H1 (cell line): ENCODE measurements around the gene ENTPD8. TPM values are rescaled to one million over a fixed set of nuclear protein-coding genes. Genes with fewer than 3 reads are reported as not detected.

Source experiments
- CTCF ChIA-PET: fragments of 300-600 bp; sonication (Branson Sonifier 250); formaldehyde crosslinking; loops from one replicate; lab custom pipeline; 2021; ENCODE audit not compliant: partially characterized antibody; lab: Charles Lee
- POLR2A ChIA-PET: fragments of 300-600 bp; sonication (Branson Sonifier 250); formaldehyde crosslinking; loops from one replicate; lab custom pipeline; 2021; ENCODE audit warnings: inconsistent platforms; ENCODE audit not compliant: partially characterized antibody; lab: Charles Lee
- DNase-seq, 2 experiments: peaks; one replicate each; pipeline versions ENCODE4 v3.0.0 to v3.0.0-alpha.2; 2010 to 2022; ENCODE audit warnings: low spot score in 2 of 2, low read depth in 1 of 2, mixed read lengths in 1 of 2
- FAIRE-seq: peaks from 2 replicates; lab custom pipeline; 2011; peaks lifted over from hg19 to GRCh38; lab: Jason Lieb, UNC
- H2AFZ ChIP-seq: 2 replicates; pipeline ENCODE4 v1.8.1; 2012; ENCODE audit warnings: low read length, inconsistent platforms
- H2AK5ac ChIP-seq: 2 replicates; pipeline ENCODE4 v1.6.1; 2013; ENCODE audit warnings: low read depth, low read length
- H2BK120ac ChIP-seq: replicated peaks from 2 replicates; pipeline ENCODE3; 2013; ENCODE audit warnings: low read depth, low read length, inconsistent platforms
- H2BK12ac ChIP-seq: 2 replicates; pipeline ENCODE4 v1.6.1; 2013; ENCODE audit warnings: low read depth, low read length
- H2BK15ac ChIP-seq: 2 replicates; pipeline ENCODE4 v1.6.1; 2013; ENCODE audit warnings: low read length
- H2BK20ac ChIP-seq: 2 replicates; pipeline ENCODE4 v1.6.1; 2013; ENCODE audit warnings: low read length
- H2BK5ac ChIP-seq: 2 replicates; pipeline ENCODE4 v1.6.1; 2013; ENCODE audit warnings: low read depth, low read length
- H3K14ac ChIP-seq: 2 replicates; pipeline ENCODE4 v1.6.1; 2013; ENCODE audit warnings: inconsistent platforms; ENCODE audit not compliant: insufficient read length
- H3K18ac ChIP-seq: 2 replicates; pipeline ENCODE4 v1.6.1; 2013; ENCODE audit warnings: low read length; ENCODE audit errors: extremely low read depth
- H3K23ac ChIP-seq: 2 replicates; pipeline ENCODE4 v1.6.1; 2013; ENCODE audit warnings: inconsistent platforms; ENCODE audit not compliant: insufficient read length
- H3K23me2 ChIP-seq: 2 replicates; pipeline ENCODE4 v1.6.1; 2013; ENCODE audit warnings: low read depth, low read length
- H3K27ac ChIP-seq: 2 replicates; pipeline ENCODE4 v1.6.1; 2011; ENCODE audit warnings: low read depth, low read length, inconsistent platforms
- H3K27me3 ChIP-seq, 4 experiments: replicated peaks in 1 of 4; 1 replicate in 1 of 4; 2 replicates in 3 of 4; pipeline versions ENCODE4 v1.6.1 to v1.8.1; 2011 to 2013; ENCODE audit warnings: low read length in 3 of 4, mild to moderate bottlenecking in 3 of 4, inconsistent platforms in 2 of 4, mixed read lengths in 2 of 4, moderate library complexity in 1 of 4; ENCODE audit not compliant: control insufficient read depth in 3 of 4, insufficient read depth in 3 of 4; ENCODE audit errors: extremely low read depth in 1 of 4
- H3K36me3 ChIP-seq, 4 experiments: 2 replicates each; pipeline versions ENCODE4 v1.6.1 to v1.8.1; 2011 to 2013; ENCODE audit warnings: mild to moderate bottlenecking in 4 of 4, low read length in 3 of 4, moderate library complexity in 2 of 4, control low read depth in 1 of 4, inconsistent platforms in 1 of 4; ENCODE audit not compliant: insufficient read depth in 4 of 4, control insufficient read depth in 2 of 4
- H3K4ac ChIP-seq: replicated peaks from 2 replicates; pipeline ENCODE3; 2013; ENCODE audit warnings: low read length, low read depth, mixed read lengths, inconsistent platforms; ENCODE audit not compliant: insufficient read length
- H3K4me1 ChIP-seq, 4 experiments: replicated peaks in 1 of 4; 1 replicate in 1 of 4; 2 replicates in 3 of 4; pipeline versions ENCODE4 v1.6.1 to v1.8.1; 2011 to 2013; ENCODE audit warnings: low read length in 3 of 4, inconsistent platforms in 2 of 4, mixed read lengths in 1 of 4; ENCODE audit not compliant: insufficient read depth in 4 of 4, control insufficient read depth in 3 of 4
- H3K4me2 ChIP-seq, 2 experiments: 2 replicates each; pipeline versions ENCODE4 v1.6.1 to v1.8.1; 2011 to 2013; ENCODE audit warnings: low read depth in 2 of 2, low read length in 2 of 2, control low read depth in 1 of 2, inconsistent platforms in 1 of 2, mild to moderate bottlenecking in 1 of 2; ENCODE audit not compliant: insufficient read depth in 1 of 2
- H3K4me3 ChIP-seq, 4 experiments: fragments of 200-600, 300-600 bp in 1 of 4; sonication (generic), shearing (Covaris generic), sonication (Bioruptor Twin) in 1 of 4; 2 replicates each; pipeline versions ENCODE4 v1.5.1 to v1.8.1; 2011 to 2016; ENCODE audit warnings: low read length in 4 of 4, low read depth in 3 of 4, control low read depth in 2 of 4, inconsistent platforms in 2 of 4, mild to moderate bottlenecking in 2 of 4, mixed read lengths in 1 of 4, moderate library complexity in 1 of 4; ENCODE audit not compliant: insufficient read depth in 2 of 4; ENCODE audit errors: extremely low read depth in 1 of 4
- H3K56ac ChIP-seq: replicated peaks from 2 replicates; pipeline ENCODE3; 2013; ENCODE audit warnings: low read depth, mild to moderate bottlenecking, mixed read lengths, low read length, inconsistent platforms; ENCODE audit not compliant: insufficient read length
- H3K79me1 ChIP-seq: 2 replicates; pipeline ENCODE4 v1.6.1; 2013; ENCODE audit warnings: low read depth, low read length, control low read depth
- H3K79me2 ChIP-seq, 2 experiments: 2 replicates each; pipeline versions ENCODE4 v1.6.1 to v1.8.1; 2012 to 2013; ENCODE audit warnings: low read length in 2 of 2, mild to moderate bottlenecking in 2 of 2, inconsistent platforms in 1 of 2; ENCODE audit not compliant: insufficient read depth in 2 of 2, control insufficient read depth in 1 of 2
- H3K9ac ChIP-seq, 4 experiments: replicated peaks in 1 of 4; 1 replicate in 1 of 4; 2 replicates in 3 of 4; pipeline versions ENCODE4 v1.6.1 to v1.8.1; 2011 to 2013; ENCODE audit warnings: low read depth in 3 of 4, low read length in 3 of 4, control low read depth in 2 of 4, mild to moderate bottlenecking in 2 of 4, moderate library complexity in 2 of 4, inconsistent platforms in 1 of 4; ENCODE audit errors: extremely low read depth in 1 of 4
- H3K9me3 ChIP-seq, 2 experiments: 2 replicates each; pipeline versions ENCODE4 v1.6.1 to v1.8.1; 2012 to 2013; ENCODE audit warnings: mild to moderate bottlenecking in 2 of 2, moderate library complexity in 2 of 2, control low read depth in 1 of 2, inconsistent platforms in 1 of 2, low read depth in 1 of 2, low read length in 1 of 2, mixed read lengths in 1 of 2; ENCODE audit not compliant: insufficient read depth in 2 of 2
- H4K20me1 ChIP-seq, 2 experiments: replicated peaks in 1 of 2; 2 replicates each; pipeline versions ENCODE3 to v1.8.1; 2011 to 2013; ENCODE audit warnings: inconsistent platforms in 2 of 2, low read length in 2 of 2, mild to moderate bottlenecking in 1 of 2; ENCODE audit not compliant: insufficient read depth in 2 of 2, control insufficient read depth in 1 of 2
- H4K5ac ChIP-seq: 2 replicates; pipeline ENCODE4 v1.6.1; 2013; ENCODE audit warnings: low read length, low read depth, mixed read lengths, inconsistent platforms; ENCODE audit not compliant: insufficient read length
- H4K8ac ChIP-seq: 2 replicates; pipeline ENCODE4 v1.8.0; 2013; ENCODE audit warnings: mild to moderate bottlenecking, moderate library complexity, low read length, inconsistent platforms; ENCODE audit not compliant: insufficient read depth; ENCODE audit errors: extremely low read depth
- H4K91ac ChIP-seq: replicated peaks from 2 replicates; pipeline ENCODE3; 2013; ENCODE audit warnings: low read length, mixed read lengths, inconsistent platforms; ENCODE audit not compliant: insufficient read length
- ATF2 ChIP-seq: IDR thresholded peaks from 2 replicates; pipeline ENCODE4 v1.6.1; 2012; ENCODE audit warnings: low read length, inconsistent platforms
- BACH1 ChIP-seq: IDR thresholded peaks from 2 replicates; pipeline ENCODE4 v1.6.1; 2012; ENCODE audit warnings: low read length, improper control_type of control experiment
- CBX8 ChIP-seq: fragments of 300-800, 300-1000 bp; sonication (generic); IDR thresholded peaks from 2 replicates; pipeline ENCODE4 v1.7.1; 2016; ENCODE audit warnings: low read depth, low read length, borderline replicate concordance
- EZH2 ChIP-seq: fragments of 200-600 bp; sonication (generic); IDR thresholded peaks from 2 replicates; pipeline ENCODE4 v1.7.1; 2012; ENCODE audit warnings: low read depth, mild to moderate bottlenecking, moderate library complexity, low read length, inconsistent platforms; ENCODE audit not compliant: severe bottlenecking
- JUN ChIP-seq: IDR thresholded peaks from 2 replicates; pipeline ENCODE4 v1.6.1; 2011; ENCODE audit warnings: low read depth, mild to moderate bottlenecking, improper control_type of control experiment, low read length
- KDM4A ChIP-seq: IDR thresholded peaks from one replicate; pipeline ENCODE4 v1.7.1; 2012; ENCODE audit warnings: low read depth, mild to moderate bottlenecking, moderate library complexity, low read length, inconsistent platforms; ENCODE audit not compliant: severe bottlenecking
- MAFK ChIP-seq: IDR thresholded peaks from 2 replicates; pipeline ENCODE4 v1.6.1; 2012; ENCODE audit warnings: low read depth, mild to moderate bottlenecking, improper control_type of control experiment, low read length
- POLR2A ChIP-seq, 2 experiments: IDR thresholded peaks; 1 replicate in 1 of 2; 2 replicates in 1 of 2; pipeline ENCODE4 v1.6.1; 2011; ENCODE audit warnings: low read depth in 2 of 2, low read length in 2 of 2, mild to moderate bottlenecking in 2 of 2; ENCODE audit errors: control extremely low read depth in 1 of 2
- RNF2 ChIP-seq: fragments of 200-900, 300-1000 bp; sonication (generic); IDR thresholded peaks from 2 replicates; pipeline ENCODE4 v1.7.1; 2016; ENCODE audit warnings: borderline replicate concordance, low read depth, mild to moderate bottlenecking, antibody characterized with exemption, low read length; ENCODE audit not compliant: poor library complexity, severe bottlenecking; ENCODE audit errors: missing control alignments
- SIRT6 ChIP-seq: IDR thresholded peaks from one replicate; pipeline ENCODE4 v1.7.1; 2012; ENCODE audit warnings: low read length, inconsistent platforms
- SUZ12 ChIP-seq: fragments of 200-600 bp; sonication (generic); IDR thresholded peaks from 2 replicates; pipeline ENCODE4 v1.6.1; 2012; ENCODE audit warnings: mild to moderate bottlenecking, inconsistent platforms, low read length, moderate library complexity, mixed read lengths
- TEAD4 ChIP-seq: IDR thresholded peaks from 2 replicates; pipeline ENCODE4 v1.6.1; 2012; ENCODE audit warnings: low read depth, low read length, inconsistent platforms, mixed read lengths
- YY1 ChIP-seq: IDR thresholded peaks from 2 replicates; pipeline ENCODE4 v1.6.1; 2011; ENCODE audit warnings: low read depth, mild to moderate bottlenecking, low read length
- WGBS, 2 experiments: shearing (Covaris generic) in 1 of 2; methylation state at CpG; one replicate each; pipeline versions ENCODE4 v1.1.6 to v1.1.7; 2013 to 2015; ENCODE audit warnings: low lambda C conversion rate in 2 of 2, mixed read lengths in 2 of 2, inconsistent platforms in 1 of 2, low coverage in 1 of 2, missing lambda C conversion rate in 1 of 2; ENCODE audit not compliant: insufficient replicate concordance in 2 of 2, insufficient coverage in 1 of 2, insufficient read length in 1 of 2; ENCODE audit errors: extremely low coverage in 1 of 2, missing lambda C conversion rate in 1 of 2; 5-methylcytosine and 5-hydroxymethylcytosine counted together
- polyA plus RNA-seq, 7 experiments: library from polyadenylated mRNA; depleted of rRNA in 3 of 7; stranded (reverse) in 5 of 7; unstranded in 2 of 7; fragments of >200 nt in 5 of 7; fragments of 200-250 nt in 2 of 7; gene quantifications; 1 replicate in 5 of 7; 2 replicates in 1 of 7; 4 replicates in 1 of 7; pipeline versions ENCODE4 v1.2.1 to v1.2.3, GENCODE V29; 2011 to 2013; ENCODE audit warnings: missing spikeins in 2 of 7, mixed read lengths in 2 of 7
- total RNA-seq: library from RNA; stranded (reverse); fragmentation: NEBNext Ultra II Directional; extraction: Animal tissue kit (Norgen Biotek cat#: 25700); gene quantifications from 2 replicates; pipeline ENCODE4 v1.2.1, GENCODE V29; 2021

The ENTPD8 gene
- total and polyA plus RNA-seq, 2 of the 8 experiments (the other 6 are each of a cell fraction or from before 2014, with no cell fraction given) = 0.48 to 0.51 TPM

- POLR2A ChIA-PET = interaction anchor here (0.6 to 1.6 kb wide), 2 partner anchors 10 to 46 kb away, joined by 3 read pairs; no protein-coding TSS in a partner anchor
- Histone ChIP-seq H3K27ac (no peak overlapping the region), H2BK15ac (no peak overlapping the region), H3K79me2 (no peaks in the 10 kb centered on the region), H3K9me3 (no peaks in the 10 kb centered on the region), H4K8ac (no peak overlapping the region), H3K4me3 (no peak overlapping the region), H3K14ac (no peak overlapping the region), H3K9ac (no peak overlapping the region), H3K18ac (no peak overlapping the region), H3K4me1 (no peaks in the 10 kb centered on the region), H3K4ac (no peak overlapping the region), H2BK12ac (no peak overlapping the region), H2BK20ac (no peak overlapping the region), H3K4me2 (no peak overlapping the region), H3K23me2 (no peaks in the 10 kb centered on the region), H3K23ac (no peak overlapping the region), H4K91ac (no peak overlapping the region), H3K56ac (no peak overlapping the region), H4K20me1 (peaks cover 0 to 3% of the 10 kb centered on the region in 2 experiments), H2AFZ (no peak overlapping the region), H3K79me1 (no peaks in the 10 kb centered on the region), H4K5ac (no peak overlapping the region), H3K36me3 (no peaks in the 10 kb centered on the region), H2AK5ac (no peak overlapping the region), H2BK120ac (no peak overlapping the region), H3K27me3 (no peaks in the 10 kb centered on the region; a peak in 1 of 7 replicates), H2BK5ac (no peak overlapping the region)
- no peak for DNase-seq
- CTCF ChIA-PET = interaction anchor here (0.9 to 1.4 kb wide), 3 partner anchors 11 to 204 kb away, joined by 3 to 7 read pairs (median 3); no protein-coding TSS in a partner anchor
- WGBS, 2 experiments = 88% methylated on average over 6 of the region's 6 CpGs; no CpG with 5 or more reads in 1 of the 2 experiments
- no peak for FAIRE-seq
- TF ChIP-seq TEAD4 = no peak
- TF ChIP-seq MAFK = no peak
- TF ChIP-seq YY1 = no peak
- no peak for TF ChIP-seq POLR2A (IDR thresholded peaks at IDR 0.05; ENCODE audit: control extremely low read depth in 1 of 2, low read depth in 2 of 2, low read length in 2 of 2)
- no peak for TF ChIP-seq RNF2
- no peak for TF ChIP-seq BACH1
- TF ChIP-seq SUZ12 = no peak
- no peak for TF ChIP-seq EZH2
- no peak for TF ChIP-seq CBX8
- TF ChIP-seq SIRT6 = no peak
- TF ChIP-seq ATF2 = no peak
- no peak for TF ChIP-seq JUN
- TF ChIP-seq KDM4A = no peak
Observed at GRCh38 chr9:137488906-137489305, 47.7 kb upstream of the ENTPD8 start.
